Measurements from ENCODE around the gene EP400. TPM values are rescaled to one million over a fixed set of nuclear protein-coding genes. Genes with fewer than 3 reads are reported as not detected.
A peak's percentile ranks its signal among the peaks of the same experiment; 100 is the strongest.

EP400 gene, protein sequence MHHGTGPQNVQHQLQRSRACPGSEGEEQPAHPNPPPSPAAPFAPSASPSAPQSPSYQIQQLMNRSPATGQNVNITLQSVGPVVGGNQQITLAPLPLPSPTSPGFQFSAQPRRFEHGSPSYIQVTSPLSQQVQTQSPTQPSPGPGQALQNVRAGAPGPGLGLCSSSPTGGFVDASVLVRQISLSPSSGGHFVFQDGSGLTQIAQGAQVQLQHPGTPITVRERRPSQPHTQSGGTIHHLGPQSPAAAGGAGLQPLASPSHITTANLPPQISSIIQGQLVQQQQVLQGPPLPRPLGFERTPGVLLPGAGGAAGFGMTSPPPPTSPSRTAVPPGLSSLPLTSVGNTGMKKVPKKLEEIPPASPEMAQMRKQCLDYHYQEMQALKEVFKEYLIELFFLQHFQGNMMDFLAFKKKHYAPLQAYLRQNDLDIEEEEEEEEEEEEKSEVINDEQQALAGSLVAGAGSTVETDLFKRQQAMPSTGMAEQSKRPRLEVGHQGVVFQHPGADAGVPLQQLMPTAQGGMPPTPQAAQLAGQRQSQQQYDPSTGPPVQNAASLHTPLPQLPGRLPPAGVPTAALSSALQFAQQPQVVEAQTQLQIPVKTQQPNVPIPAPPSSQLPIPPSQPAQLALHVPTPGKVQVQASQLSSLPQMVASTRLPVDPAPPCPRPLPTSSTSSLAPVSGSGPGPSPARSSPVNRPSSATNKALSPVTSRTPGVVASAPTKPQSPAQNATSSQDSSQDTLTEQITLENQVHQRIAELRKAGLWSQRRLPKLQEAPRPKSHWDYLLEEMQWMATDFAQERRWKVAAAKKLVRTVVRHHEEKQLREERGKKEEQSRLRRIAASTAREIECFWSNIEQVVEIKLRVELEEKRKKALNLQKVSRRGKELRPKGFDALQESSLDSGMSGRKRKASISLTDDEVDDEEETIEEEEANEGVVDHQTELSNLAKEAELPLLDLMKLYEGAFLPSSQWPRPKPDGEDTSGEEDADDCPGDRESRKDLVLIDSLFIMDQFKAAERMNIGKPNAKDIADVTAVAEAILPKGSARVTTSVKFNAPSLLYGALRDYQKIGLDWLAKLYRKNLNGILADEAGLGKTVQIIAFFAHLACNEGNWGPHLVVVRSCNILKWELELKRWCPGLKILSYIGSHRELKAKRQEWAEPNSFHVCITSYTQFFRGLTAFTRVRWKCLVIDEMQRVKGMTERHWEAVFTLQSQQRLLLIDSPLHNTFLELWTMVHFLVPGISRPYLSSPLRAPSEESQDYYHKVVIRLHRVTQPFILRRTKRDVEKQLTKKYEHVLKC (N-terminal part only)
- total RNA-seq = 10 to 100 TPM; 14.4 to 19.2 TPM
- 10 to 100 TPM; 42.3 to 50.6 TPM for polyA plus RNA-seq (ENCODE audit: insufficient read length in 2 of 2)
- long read RNA-seq, donor 1, full-length matches to known transcripts = 2 of 2 reads
- long read RNA-seq, donor 1, partial matches to known transcripts = 0 of 2 reads
- long read RNA-seq, donor 1, other reads (novel, unspliced or antisense) = 0 of 2 reads
- long read RNA-seq, donor 2, full-length matches to known transcripts = 3 of 10 reads
- long read RNA-seq, donor 2, partial matches to known transcripts = 7 of 10 reads
- long read RNA-seq, donor 2, other reads (novel, unspliced or antisense) = 0 of 10 reads
- long read RNA-seq, donor 3, full-length matches to known transcripts = 2 of 19 reads
- long read RNA-seq, donor 3, partial matches to known transcripts = 17 of 19 reads
- long read RNA-seq, donor 3, other reads (novel, unspliced or antisense) = 0 of 19 reads
- long read RNA-seq, donor 4, partial matches to known transcripts = 0 of 1 reads
- long read RNA-seq, donor 4, other reads (novel, unspliced or antisense) = 0 of 1 reads

DNA sequence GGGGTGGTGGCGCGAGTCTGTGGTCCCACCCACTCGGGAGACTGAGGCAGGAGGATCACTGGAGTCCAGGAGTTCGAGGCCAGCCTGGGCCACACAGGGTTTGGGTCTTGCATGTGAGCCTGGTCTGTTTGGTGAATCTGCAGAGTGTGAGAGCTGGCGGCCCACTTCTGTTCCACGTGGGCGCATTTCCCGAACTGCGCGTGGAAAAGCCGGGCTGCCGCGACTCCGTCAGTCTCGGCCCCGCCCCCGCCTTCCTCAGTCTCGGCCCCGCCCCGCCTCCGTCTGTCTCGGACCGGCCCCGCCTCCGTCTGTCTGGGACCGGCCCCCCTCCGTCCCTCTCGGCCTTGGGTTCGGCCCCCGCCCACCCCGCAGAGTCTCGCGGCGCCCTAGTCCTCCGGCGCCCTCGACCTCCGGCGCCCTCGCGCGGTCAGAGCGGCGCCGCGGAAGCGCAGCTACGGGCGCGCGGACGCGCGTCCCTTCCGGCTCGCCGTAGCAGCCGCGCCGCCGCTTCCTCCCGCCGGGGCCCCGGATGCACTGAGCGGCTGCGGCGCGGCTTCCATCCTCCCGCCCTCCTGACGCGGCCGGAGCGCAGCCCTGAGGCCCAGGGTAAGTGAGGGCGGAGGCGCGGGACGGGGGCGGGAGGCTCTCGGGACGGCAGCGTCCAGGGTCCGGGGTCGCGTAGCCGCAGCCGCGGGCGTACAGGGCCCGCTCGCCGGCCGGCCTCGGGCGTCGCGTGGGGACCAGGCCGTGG, at the start of gene EP400:
EP400 (plus strand) TSS at position 512 of the 751 bp plus-strand sequence. CDS start 10,678 bp downstream, outside the sequence.
- Histone ChIP-seq H3K27me3 (ENCODE audit: control insufficient read depth, insufficient read depth, low read length) (no peaks in the 10 kb centered on the region), H3K9me3 (ENCODE audit: control insufficient read depth, insufficient read depth, low read length) (no peaks in the 10 kb centered on the region), H3K27ac (ENCODE audit: low read depth, low read length) (peak within 1 kb of the TSS; percentile 33), H3K36me3 (ENCODE audit: control insufficient read depth, insufficient read depth, low read length) (peaks cover 8% of the 10 kb centered on the region), H3K4me3 (ENCODE audit: low read depth, low read length) (peak within 1 kb of the TSS; percentile 67), H3K4me1 (ENCODE audit: control insufficient read depth, insufficient read depth, low read length) (peaks cover 19% of the 10 kb centered on the region)
- 3% methylated on average over 89 of the region's 97 CpGs for WGBS (ENCODE audit: insufficient coverage)
- DNase-seq (ENCODE audit: low read depth in 4 of 6, low spot score in 6 of 6) = peak; percentile 71 to 97 (median 86)

DNA sequence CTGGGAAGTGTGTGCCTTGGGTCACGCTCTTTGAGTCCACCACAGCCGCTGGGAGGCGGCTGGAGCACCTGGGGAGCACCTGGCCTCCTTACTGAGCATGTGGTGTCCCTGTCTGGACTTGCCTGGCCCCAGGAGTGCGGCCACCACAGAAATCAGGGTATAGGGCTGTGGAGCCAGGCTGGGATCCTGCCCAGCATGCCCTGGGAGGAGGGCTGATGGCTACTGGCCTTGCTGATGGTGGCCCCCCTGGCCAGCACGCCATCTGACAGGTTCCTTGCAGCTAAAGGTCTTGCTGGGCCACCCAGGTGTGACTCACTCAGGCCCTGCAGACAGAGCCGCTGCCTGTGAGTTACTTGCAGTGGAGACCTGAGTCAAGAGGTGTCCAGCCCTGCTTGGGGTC, 49.3 kb upstream of the EP400 start:
- Histone ChIP-seq H3K27ac (ENCODE audit: low read depth, low read length) (no peak overlapping the region), H3K4me1 (ENCODE audit: control insufficient read depth, insufficient read depth, low read length) (peaks cover 30% of the 10 kb centered on the region), H3K36me3 (ENCODE audit: control insufficient read depth, insufficient read depth, low read length) (peaks cover 83% of the 10 kb centered on the region), H3K4me3 (ENCODE audit: low read depth, low read length) (no peak overlapping the region), H3K9me3 (ENCODE audit: control insufficient read depth, insufficient read depth, low read length) (no peaks in the 10 kb centered on the region), H3K27me3 (ENCODE audit: control insufficient read depth, insufficient read depth, low read length) (no peaks in the 10 kb centered on the region)
- no peak for DNase-seq (ENCODE audit: low read depth in 4 of 6, low spot score in 6 of 6)
- 81% methylated on average over 6 of the region's 6 CpGs for WGBS (ENCODE audit: insufficient coverage)

DNA sequence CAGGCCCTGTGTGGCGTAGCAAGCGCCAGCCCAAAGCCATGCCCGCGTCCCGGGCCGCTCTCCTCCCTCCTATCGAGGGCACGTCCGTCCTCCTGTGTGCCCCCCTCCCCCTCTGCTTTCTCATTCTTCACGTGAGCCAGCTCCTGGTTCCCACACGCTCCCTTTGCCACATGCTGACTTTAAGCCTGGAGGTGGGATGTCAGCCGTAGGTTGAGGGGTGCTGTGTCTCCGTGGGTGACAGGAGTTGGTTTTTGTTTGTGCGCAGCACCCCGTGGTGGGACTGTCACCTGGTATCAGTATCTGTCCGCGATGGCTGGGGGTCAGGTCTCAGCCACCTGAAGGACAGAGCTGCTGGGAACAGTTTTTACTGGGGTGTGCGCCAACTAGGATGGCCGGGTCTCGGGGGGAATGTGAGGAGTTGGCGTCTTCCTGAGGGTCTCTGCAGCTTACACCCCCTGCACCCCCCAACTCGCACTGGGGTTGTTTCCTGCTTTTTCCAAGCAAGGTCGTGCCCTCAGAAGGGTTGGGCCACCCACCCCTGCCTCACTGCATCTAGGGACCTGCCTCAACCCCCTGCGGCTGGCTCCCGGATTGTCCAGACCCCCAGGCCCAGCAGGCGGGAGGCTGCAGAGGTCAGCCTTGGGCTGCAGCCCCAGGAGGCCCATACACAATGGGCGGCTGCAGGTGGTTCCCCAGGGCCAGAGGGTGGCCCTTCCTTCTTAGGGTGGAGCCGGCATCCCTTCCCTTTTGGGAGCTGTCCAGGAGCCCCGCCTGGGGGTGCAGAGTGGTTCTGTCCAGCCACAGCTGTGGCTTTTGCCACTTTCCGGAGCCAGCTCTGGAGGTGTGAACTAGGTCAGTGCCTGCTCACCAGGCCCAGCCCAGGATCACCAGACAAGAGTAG, 48.1 kb upstream of the EP400 start:
- 85% methylated on average over 21 of the region's 30 CpGs for WGBS (ENCODE audit: insufficient coverage)
- no peak overlapping the region for H3K4me3 ChIP-seq (ENCODE audit: low read depth, low read length)
- no peak overlapping the region for H3K27ac ChIP-seq (ENCODE audit: low read depth, low read length)
- no peak for DNase-seq (ENCODE audit: low read depth in 4 of 6, low spot score in 6 of 6)
- peaks cover 84% of the 10 kb centered on the region for H3K36me3 ChIP-seq (ENCODE audit: control insufficient read depth, insufficient read depth, low read length)
- H3K9me3 ChIP-seq (ENCODE audit: control insufficient read depth, insufficient read depth, low read length) = no peaks in the 10 kb centered on the region
- H3K27me3 ChIP-seq (ENCODE audit: control insufficient read depth, insufficient read depth, low read length) = no peaks in the 10 kb centered on the region
- peaks cover 17% of the 10 kb centered on the region for H3K4me1 ChIP-seq (ENCODE audit: control insufficient read depth, insufficient read depth, low read length)

DNA sequence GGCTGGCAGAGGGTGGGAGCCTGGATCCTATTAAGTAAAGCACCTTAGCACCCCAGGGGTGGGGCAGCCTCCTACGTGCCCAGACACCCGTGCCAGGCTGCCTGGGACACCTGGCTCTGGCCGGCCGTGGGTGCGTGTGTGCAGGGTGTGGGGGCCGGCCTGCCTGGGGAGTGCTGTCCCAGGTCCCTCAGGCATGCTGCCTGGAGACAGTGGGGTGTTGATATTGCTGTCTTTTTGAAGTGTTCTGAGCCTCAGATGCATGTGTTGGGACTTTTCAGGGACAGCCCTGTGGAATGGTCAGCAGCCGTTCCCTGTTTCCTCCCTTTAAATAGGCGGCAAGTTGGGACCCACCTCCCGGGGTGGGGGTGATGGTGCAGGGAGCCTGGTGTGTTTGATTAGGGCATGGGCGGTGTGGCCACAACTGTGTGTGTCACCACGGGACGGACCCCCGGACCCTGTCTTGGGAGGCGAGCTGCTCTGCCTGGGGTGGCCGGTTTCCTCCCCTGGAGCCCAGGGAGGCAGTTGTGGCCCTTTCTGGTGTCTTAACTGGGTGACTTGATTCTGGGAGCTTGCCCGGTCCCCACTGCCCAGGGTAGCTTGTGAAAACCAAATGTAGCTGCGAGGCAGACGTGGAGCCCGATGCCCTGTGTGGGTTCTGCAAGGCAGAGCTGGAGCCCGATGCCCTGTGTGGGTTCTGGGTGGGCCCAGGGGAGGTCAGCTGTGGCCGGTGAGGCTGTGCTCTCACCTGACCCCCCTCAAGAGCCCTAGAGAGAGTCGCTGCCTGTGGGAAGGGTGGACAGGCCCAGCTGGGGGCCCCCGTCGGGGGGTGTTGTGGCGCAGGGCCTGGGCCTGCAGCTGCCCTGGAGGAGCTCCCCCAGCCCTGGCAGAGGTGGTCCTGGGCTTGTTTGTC, 47.2 kb upstream of the EP400 start:
- Histone ChIP-seq H3K27me3 (ENCODE audit: control insufficient read depth, insufficient read depth, low read length) (no peaks in the 10 kb centered on the region), H3K9me3 (ENCODE audit: control insufficient read depth, insufficient read depth, low read length) (no peaks in the 10 kb centered on the region), H3K4me1 (ENCODE audit: control insufficient read depth, insufficient read depth, low read length) (peaks cover 8% of the 10 kb centered on the region), H3K4me3 (ENCODE audit: low read depth, low read length) (no peak overlapping the region), H3K36me3 (ENCODE audit: control insufficient read depth, insufficient read depth, low read length) (peaks cover 84% of the 10 kb centered on the region), H3K27ac (ENCODE audit: low read depth, low read length) (no peak overlapping the region)
- 89% methylated on average over 25 of the region's 25 CpGs for WGBS (ENCODE audit: insufficient coverage)
- DNase-seq (ENCODE audit: low read depth in 4 of 6, low spot score in 6 of 6) = no peak

DNA sequence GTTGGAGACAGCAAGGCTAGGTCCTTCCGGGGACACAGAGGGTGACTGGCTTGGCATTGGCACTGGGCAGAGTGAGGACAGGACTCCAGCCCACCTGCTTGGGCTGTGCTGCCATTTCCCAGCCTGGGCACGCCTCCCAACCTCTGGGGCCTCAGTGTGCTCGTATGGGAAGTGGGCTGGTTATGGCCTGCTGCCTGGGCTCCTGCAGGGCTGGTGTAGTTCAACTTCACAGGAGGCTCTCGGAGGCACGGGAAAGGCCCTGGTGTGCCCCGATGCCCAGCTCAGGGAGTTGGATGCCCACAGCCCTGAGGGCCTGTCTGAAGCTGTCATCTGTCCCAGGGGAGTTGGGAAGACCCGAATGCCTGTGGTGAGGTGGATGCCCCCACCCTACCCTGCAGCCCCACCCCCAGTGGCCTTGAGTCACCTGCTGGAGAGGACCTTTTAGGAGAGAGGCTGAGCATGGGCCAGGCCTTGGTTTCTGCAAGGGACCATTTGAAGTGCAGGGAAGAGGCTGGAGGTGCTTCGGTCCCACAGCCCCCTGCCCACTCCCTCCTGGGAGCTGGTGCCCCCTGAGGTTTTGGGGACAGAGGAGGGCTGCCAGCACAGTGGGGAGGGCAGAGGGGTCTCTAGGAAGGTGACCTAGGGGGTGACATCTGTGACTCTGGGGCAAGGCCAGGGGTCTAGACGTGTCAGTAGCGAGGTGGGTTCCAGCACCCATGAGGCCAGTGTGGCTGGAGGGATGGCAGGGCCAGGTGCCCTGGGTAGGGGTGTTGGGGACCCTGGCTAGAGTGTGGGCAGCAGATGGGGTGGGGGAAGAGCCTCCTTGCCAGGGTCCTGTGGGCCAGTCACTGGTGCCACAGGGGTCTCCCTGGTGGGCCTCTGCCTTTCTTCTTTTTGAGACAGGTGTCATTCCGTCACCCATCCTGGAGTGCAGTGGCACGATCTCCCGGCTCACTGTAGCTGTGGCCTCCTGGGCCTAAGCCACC, 46.2 kb upstream of the EP400 start:
- Histone ChIP-seq H3K27ac (ENCODE audit: low read depth, low read length) (no peak overlapping the region), H3K4me3 (ENCODE audit: low read depth, low read length) (no peak overlapping the region), H3K4me1 (ENCODE audit: control insufficient read depth, insufficient read depth, low read length) (peaks cover 8% of the 10 kb centered on the region), H3K27me3 (ENCODE audit: control insufficient read depth, insufficient read depth, low read length) (no peaks in the 10 kb centered on the region), H3K9me3 (ENCODE audit: control insufficient read depth, insufficient read depth, low read length) (no peaks in the 10 kb centered on the region), H3K36me3 (ENCODE audit: control insufficient read depth, insufficient read depth, low read length) (peaks cover 86% of the 10 kb centered on the region)
- 78% methylated on average over 8 of the region's 13 CpGs for WGBS (ENCODE audit: insufficient coverage)
- no peak for DNase-seq (ENCODE audit: low read depth in 4 of 6, low spot score in 6 of 6)

DNA sequence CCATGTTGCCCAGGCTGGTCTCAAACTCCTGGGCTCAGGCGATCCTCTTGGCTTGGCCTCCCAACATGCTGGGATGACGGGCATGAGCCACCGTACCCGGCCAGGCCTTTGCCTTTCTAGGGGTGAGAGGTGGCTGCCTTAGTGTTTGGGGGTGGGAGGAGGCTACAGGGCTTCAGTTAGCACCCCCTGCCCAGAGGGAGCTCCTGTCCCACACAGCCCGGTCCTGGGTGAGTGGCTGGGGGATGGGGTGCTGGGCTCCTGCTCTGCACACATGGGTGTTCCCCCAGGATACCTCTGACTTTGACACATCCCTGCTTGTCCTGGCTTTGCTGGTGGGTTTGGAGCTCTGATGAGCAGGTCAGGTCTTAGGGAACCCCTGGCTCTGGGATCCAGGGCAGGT, 45.4 kb upstream of the EP400 start:
- no peaks in the 10 kb centered on the region for H3K9me3 ChIP-seq (ENCODE audit: control insufficient read depth, insufficient read depth, low read length)
- no peaks in the 10 kb centered on the region for H3K27me3 ChIP-seq (ENCODE audit: control insufficient read depth, insufficient read depth, low read length)
- no peak overlapping the region for H3K27ac ChIP-seq (ENCODE audit: low read depth, low read length)
- no peak for DNase-seq (ENCODE audit: low read depth in 4 of 6, low spot score in 6 of 6)
- 93% methylated on average over 5 of the region's 5 CpGs for WGBS (ENCODE audit: insufficient coverage)
- H3K36me3 ChIP-seq (ENCODE audit: control insufficient read depth, insufficient read depth, low read length) = peaks cover 87% of the 10 kb centered on the region
- H3K4me1 ChIP-seq (ENCODE audit: control insufficient read depth, insufficient read depth, low read length) = peaks cover 8% of the 10 kb centered on the region
- no peak overlapping the region for H3K4me3 ChIP-seq (ENCODE audit: low read depth, low read length)
